ENCODE results near the gene CHRD. TPM values are rescaled to one million over a fixed set of nuclear protein-coding genes. Genes with fewer than 3 reads are reported as not detected.

The CHRD gene
- total and polyA plus RNA-seq, 9 of the 15 experiments (the other 6 are each of a cell fraction or from before 2014, with no cell fraction given): 0.11 to 1.3 (median 0.59) TPM; not detected in 3

DNA sequence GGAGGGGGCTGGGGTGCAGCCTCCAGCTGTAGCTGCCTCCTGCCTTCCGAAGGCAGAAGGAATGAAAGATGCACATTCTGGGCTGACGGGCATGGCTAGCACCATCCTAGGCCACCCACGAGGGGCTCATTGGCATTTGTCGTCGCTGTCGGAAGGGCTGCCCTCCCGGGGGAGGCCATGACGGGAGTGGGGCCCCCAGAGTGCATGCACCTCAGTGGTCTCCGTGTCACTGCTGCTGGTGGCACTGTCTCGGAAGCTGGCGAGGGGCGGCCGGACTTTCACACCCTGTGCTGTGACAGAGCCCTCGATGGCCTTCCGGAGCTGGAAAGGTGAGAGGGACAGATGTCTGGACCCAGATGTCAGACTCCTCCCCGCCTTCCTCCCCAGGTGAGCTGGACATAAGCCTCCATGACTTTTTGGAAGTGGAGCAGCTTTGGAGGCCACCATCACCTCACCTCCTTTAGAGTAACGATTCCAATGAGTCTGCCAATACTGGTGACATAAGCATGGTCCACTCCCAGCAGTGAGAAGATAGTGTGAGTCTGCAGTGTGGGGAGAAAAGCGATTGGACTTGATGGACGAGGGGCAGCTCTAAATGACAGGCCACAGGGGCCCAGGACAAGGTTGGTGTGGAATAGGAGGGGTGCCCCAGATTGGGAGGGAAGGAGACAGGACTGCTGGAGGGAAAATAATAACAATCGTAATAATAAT lies 33.2 kb upstream of the CHRD start (continued):
- TF ChIP-seq NCOR1 (IDR thresholded peaks at IDR 0.05) (no peak), JUN (IDR thresholded peaks at IDR 0.05; ENCODE audit: borderline replicate concordance, low read depth, low read length) (no peak), JUN (CRISPR knock-in tag; IDR thresholded peaks at IDR 0.05; ENCODE audit: borderline replicate concordance) (no peak), MCM7 (IDR thresholded peaks at IDR 0.05) (no peak), U2AF2 (optimal IDR thresholded peaks at IDR 0.05; ENCODE audit: low read depth, low read length) (no peak), NR2C2 (CRISPR knock-in tag; IDR thresholded peaks at IDR 0.05) (no peak), NR2C2 (tag; IDR thresholded peaks at IDR 0.05) (no peak), STAG1 (CRISPR knock-in tag; IDR thresholded peaks at IDR 0.05; ENCODE audit: borderline replicate concordance) (no peak), TSC22D4 (tag; IDR thresholded peaks at IDR 0.05) (no peak), RBM34 (IDR thresholded peaks at IDR 0.05; ENCODE audit: borderline replicate concordance, insufficient read depth, low read length) (no peak), ZFP36 (IDR thresholded peaks at IDR 0.05; ENCODE audit: low read depth, low read length, partially characterized antibody) (no peak), FOXK2 (conservative IDR thresholded peaks at IDR 0.05 in 1 of 2, IDR thresholded peaks at IDR 0.05 in 1 of 2; ENCODE audit: low read depth in 2 of 2) (no peak)
- TF ChIP-seq, protein P1, sequence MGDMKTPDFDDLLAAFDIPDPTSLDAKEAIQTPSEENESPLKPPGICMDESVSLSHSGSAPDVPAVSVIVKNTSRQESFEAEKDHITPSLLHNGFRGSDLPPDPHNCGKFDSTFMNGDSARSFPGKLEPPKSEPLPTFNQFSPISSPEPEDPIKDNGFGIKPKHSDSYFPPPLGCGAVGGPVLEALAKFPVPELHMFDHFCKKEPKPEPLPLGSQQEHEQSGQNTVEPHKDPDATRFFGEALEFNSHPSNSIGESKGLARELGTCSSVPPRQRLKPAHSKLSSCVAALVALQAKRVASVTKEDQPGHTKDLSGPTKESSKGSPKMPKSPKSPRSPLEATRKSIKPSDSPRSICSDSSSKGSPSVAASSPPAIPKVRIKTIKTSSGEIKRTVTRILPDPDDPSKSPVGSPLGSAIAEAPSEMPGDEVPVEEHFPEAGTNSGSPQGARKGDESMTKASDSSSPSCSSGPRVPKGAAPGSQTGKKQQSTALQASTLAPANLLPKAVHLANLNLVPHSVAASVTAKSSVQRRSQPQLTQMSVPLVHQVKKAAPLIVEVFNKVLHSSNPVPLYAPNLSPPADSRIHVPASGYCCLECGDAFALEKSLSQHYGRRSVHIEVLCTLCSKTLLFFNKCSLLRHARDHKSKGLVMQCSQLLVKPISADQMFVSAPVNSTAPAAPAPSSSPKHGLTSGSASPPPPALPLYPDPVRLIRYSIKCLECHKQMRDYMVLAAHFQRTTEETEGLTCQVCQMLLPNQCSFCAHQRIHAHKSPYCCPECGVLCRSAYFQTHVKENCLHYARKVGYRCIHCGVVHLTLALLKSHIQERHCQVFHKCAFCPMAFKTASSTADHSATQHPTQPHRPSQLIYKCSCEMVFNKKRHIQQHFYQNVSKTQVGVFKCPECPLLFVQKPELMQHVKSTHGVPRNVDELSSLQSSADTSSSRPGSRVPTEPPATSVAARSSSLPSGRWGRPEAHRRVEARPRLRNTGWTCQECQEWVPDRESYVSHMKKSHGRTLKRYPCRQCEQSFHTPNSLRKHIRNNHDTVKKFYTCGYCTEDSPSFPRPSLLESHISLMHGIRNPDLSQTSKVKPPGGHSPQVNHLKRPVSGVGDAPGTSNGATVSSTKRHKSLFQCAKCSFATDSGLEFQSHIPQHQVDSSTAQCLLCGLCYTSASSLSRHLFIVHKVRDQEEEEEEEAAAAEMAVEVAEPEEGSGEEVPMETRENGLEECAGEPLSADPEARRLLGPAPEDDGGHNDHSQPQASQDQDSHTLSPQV (IDR thresholded peaks at IDR 0.05): peak; percentile 16; the same call in 1 of the 2 replicates

Data from K562 (cell line).